K562 (cell line): Measurements from ENCODE around the gene ZNF487. TPM values are rescaled to one million over a fixed set of nuclear protein-coding genes. Genes with fewer than 3 reads are reported as not detected.

ENCODE experiments used
- ARID1B ChIP-seq: fragments of 450-650 bp; IDR thresholded peaks from 2 replicates; pipeline ENCODE4 v1.6.1; 2016; ENCODE audit warnings: antibody characterized with exemption, mild to moderate bottlenecking, inconsistent platforms
- BMI1 ChIP-seq: fragments of 150-350 bp; IDR thresholded peaks from 2 replicates; pipeline ENCODE4 v1.6.1; 2014; ENCODE audit warnings: low read length
- CBX1 ChIP-seq: sonication (generic); IDR thresholded peaks from 2 replicates; pipeline ENCODE4 v1.6.1; 2016; ENCODE audit warnings: antibody characterized with exemption, low read depth, mild to moderate bottlenecking
- FOS ChIP-seq: IDR thresholded peaks from 3 replicates; pipeline ENCODE4 v1.6.1; 2011; ENCODE audit not compliant: insufficient read length; ENCODE audit errors: extremely low read depth
- HMGN3 ChIP-seq: IDR thresholded peaks from 2 replicates; pipeline ENCODE4 v1.6.1; 2011; ENCODE audit warnings: borderline replicate concordance, low read depth, mild to moderate bottlenecking, mixed read lengths, low read length; ENCODE audit not compliant: insufficient read length; ENCODE audit errors: extremely low read depth
- ILF3 ChIP-seq: fragments of 450-650 bp; IDR thresholded peaks from 2 replicates; pipeline ENCODE4 v1.6.1; 2018; ENCODE audit warnings: antibody characterized with exemption, mild to moderate bottlenecking, moderate library complexity, borderline replicate concordance
- ILK ChIP-seq: fragments of 450-650 bp; IDR thresholded peaks from 2 replicates; pipeline ENCODE4 v1.6.1; 2016; ENCODE audit warnings: missing genetic modification characterization, low read depth, mild to moderate bottlenecking, missing compliant biosample characterization, moderate library complexity, borderline replicate concordance
- NFXL1 ChIP-seq: fragments of 450-650 bp; formaldehyde crosslinking; IDR thresholded peaks from 2 replicates; pipeline ENCODE4 v1.4.0; 2021; ENCODE audit warnings: mild to moderate bottlenecking
- SMARCE1 ChIP-seq: fragments of 450-650 bp; IDR thresholded peaks from 2 replicates; pipeline ENCODE4 v1.7.1; 2016; ENCODE audit warnings: mild to moderate bottlenecking
- SP1 ChIP-seq: sonication (generic); formaldehyde crosslinking; IDR thresholded peaks from 2 replicates; pipeline ENCODE4 v1.8.1; 2022; ENCODE audit warnings: mild to moderate bottlenecking, missing genetic modification reagents
- WHSC1 ChIP-seq: IDR thresholded peaks from one replicate; pipeline ENCODE4 v1.6.1; 2012; ENCODE audit warnings: low read length, control low read depth, inconsistent platforms
- ZBTB1 ChIP-seq: sonication (generic); formaldehyde crosslinking; IDR thresholded peaks from 2 replicates; pipeline ENCODE4 v1.8.1; 2023; ENCODE audit warnings: missing genetic modification reagents, low read depth, mild to moderate bottlenecking, borderline replicate concordance
- ZKSCAN3 ChIP-seq: fragments of 250-450 bp; sonication (Bioruptor Pico); IDR thresholded peaks from 2 replicates; pipeline ENCODE4 v1.4.0; 2020
- ZNF165 ChIP-seq: fragments of 250-450 bp; sonication (Bioruptor Pico); IDR thresholded peaks from 2 replicates; pipeline ENCODE4 v1.4.0; 2020; ENCODE audit warnings: borderline replicate concordance
- ZNF224 ChIP-seq: sonication (generic); formaldehyde crosslinking; IDR thresholded peaks from 2 replicates; pipeline ENCODE4 v1.8.0; 2022; ENCODE audit warnings: mild to moderate bottlenecking, missing genetic modification reagents
- ZNF232 ChIP-seq: sonication (generic); formaldehyde crosslinking; IDR thresholded peaks from 2 replicates; pipeline ENCODE4 v1.8.0; 2022; ENCODE audit warnings: mild to moderate bottlenecking, missing genetic modification reagents
- ZNF444 ChIP-seq: fragments of 250-450 bp; sonication (Bioruptor Pico); IDR thresholded peaks from 2 replicates; pipeline ENCODE4 v1.4.0; 2020; ENCODE audit warnings: mild to moderate bottlenecking, moderate library complexity
- ZNF644 ChIP-seq: fragments of 200-800 bp; sonication (Bioruptor generic); IDR thresholded peaks from 2 replicates; pipeline ENCODE4 v1.6.1; 2016; ENCODE audit warnings: low read depth, missing genetic modification characterization, missing compliant biosample characterization
- ZNF668 ChIP-seq: fragments of 250-450 bp; sonication (Bioruptor Pico); IDR thresholded peaks from 2 replicates; pipeline ENCODE4 v1.8.0; 2022; ENCODE audit warnings: mild to moderate bottlenecking, inconsistent platforms
- polyA plus RNA-seq, 8 experiments: library from polyadenylated mRNA; depleted of rRNA in 4 of 8; stranded (reverse) in 5 of 8; unstranded in 3 of 8; fragments of >200 nt; fragmentation: Nextera tagmentation in 2 of 8; fragmentation: Illumina TruSeq in 1 of 8; extraction: Ambion mirVana in 2 of 8; extraction: Trizol in 1 of 8; gene quantifications; 2 replicates each; pipeline versions ENCODE4 v1.2.1 to v1.2.3, GENCODE V29; 2011 to 2014; ENCODE audit warnings: inconsistent platforms in 1 of 8, missing spikeins in 1 of 8
- total RNA-seq, 7 experiments: library from RNA; depleted of rRNA in 6 of 7; stranded (reverse); fragments of >200 nt in 6 of 7; fragmentation: Illumina TruSeq in 2 of 7; extraction: Trizol in 2 of 7; gene quantifications; 2 replicates each; pipeline versions ENCODE4 v1.2.1 to v1.2.3, GENCODE V29; 2011 to 2021; ENCODE audit warnings: low replicate concordance in 1 of 7
- TF ChIP-seq, protein P1 (sequence below), 2 experiments: IDR thresholded peaks in 1 of 2; conservative IDR thresholded peaks in 1 of 2; 2 replicates each; pipeline ENCODE4 v1.6.1; 2016; ENCODE audit warnings: low read depth in 2 of 2, mild to moderate bottlenecking in 1 of 2, missing compliant biosample characterization in 1 of 2, missing genetic modification characterization in 1 of 2, moderate library complexity in 1 of 2
- TF ChIP-seq, protein P2 (sequence below): sonication (generic); formaldehyde crosslinking; IDR thresholded peaks from 2 replicates; pipeline ENCODE4 v1.4.0; 2020; ENCODE audit warnings: mild to moderate bottlenecking, missing genetic modification reagents
- TF ChIP-seq, protein P3 (sequence below): fragments of 450-650 bp; IDR thresholded peaks from one replicate; pipeline ENCODE4 v1.6.1; 2018; ENCODE audit warnings: mild to moderate bottlenecking, moderate library complexity; ENCODE audit not compliant: partially characterized antibody

The ZNF487 gene
- total and polyA plus RNA-seq, 9 of the 15 experiments (the other 6 are each of a cell fraction or from before 2014, with no cell fraction given): 1.9 to 6.5 (median 4.2) TPM

DNA sequence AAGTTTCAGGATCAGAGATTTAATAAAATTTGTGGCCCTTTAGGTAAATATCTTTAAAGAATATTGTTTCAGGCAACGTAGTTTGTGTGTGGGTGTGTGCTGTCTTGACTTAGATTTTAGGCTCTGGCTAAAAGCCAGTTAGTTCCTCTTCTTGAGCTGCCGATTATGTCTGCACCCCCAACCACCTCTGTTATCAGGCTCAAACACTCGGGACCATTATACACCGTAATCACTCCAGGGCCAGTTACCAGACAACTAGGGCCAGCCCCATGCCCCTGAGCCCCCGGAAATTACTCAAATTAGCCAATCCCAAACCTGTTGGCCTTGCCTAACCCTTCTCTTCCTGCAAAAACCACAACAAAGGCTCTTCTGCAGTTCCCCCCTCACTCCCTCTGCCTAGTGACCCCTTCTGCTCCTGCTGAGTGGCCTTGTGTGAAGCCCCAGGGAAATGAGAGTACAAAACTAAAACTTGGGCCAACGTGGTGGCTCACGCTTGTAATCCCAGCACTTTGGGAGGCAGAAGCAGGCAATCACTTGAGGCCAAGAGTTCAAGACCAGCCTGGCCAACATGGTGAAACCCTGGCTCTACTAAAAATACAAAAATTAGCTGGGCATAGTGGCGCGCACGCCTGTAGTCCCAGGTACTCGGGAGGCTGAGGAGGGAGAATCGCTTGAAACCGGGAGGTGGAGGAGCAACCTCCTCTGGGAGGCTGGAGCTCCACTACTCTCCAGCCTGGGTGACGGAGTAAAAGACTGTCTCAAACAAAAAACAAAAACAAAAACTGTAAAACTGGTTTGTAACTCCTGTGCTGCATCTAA lies 18.8 kb upstream of the ZNF487 start (continued):
- TF ChIP-seq ARID1B (peak; percentile 100), FOS (no peak), ZBTB1 (CRISPR knock-in tag) (no peak), NFXL1 (CRISPR knock-in tag) (peak; percentile 90), CBX1 (peak; percentile 90), BMI1 (no peak), ZNF644 (tag) (peak; percentile 97), SP1 (CRISPR knock-in tag) (peak; percentile 61), ILK (tag) (no peak), ZNF165 (CRISPR knock-in tag) (peak; percentile 96), SMARCE1 (peak; percentile 100), ZNF232 (no peak), ZNF224 (CRISPR knock-in tag) (no peak), ILF3 (no peak; the same call in 1 of the 2 replicates), ZNF668 (CRISPR knock-in tag) (peak; percentile 72), HMGN3 (peak; percentile 99), ZNF444 (CRISPR knock-in tag) (peak; percentile 67; the same call in 1 of the 2 replicates), WHSC1 (no peak), ZKSCAN3 (CRISPR knock-in tag) (0 out of 2 replicates have a peak, but pooled peaks have one; percentile 52)
- TF ChIP-seq, protein P1, sequence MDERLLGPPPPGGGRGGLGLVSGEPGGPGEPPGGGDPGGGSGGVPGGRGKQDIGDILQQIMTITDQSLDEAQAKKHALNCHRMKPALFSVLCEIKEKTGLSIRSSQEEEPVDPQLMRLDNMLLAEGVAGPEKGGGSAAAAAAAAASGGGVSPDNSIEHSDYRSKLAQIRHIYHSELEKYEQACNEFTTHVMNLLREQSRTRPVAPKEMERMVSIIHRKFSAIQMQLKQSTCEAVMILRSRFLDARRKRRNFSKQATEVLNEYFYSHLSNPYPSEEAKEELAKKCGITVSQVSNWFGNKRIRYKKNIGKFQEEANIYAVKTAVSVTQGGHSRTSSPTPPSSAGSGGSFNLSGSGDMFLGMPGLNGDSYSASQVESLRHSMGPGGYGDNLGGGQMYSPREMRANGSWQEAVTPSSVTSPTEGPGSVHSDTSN (CRISPR knock-in tag; IDR thresholded peaks at IDR 0.05; ENCODE audit: low read depth): no peak
- TF ChIP-seq, protein P1 (tag; conservative IDR thresholded peaks at IDR 0.05; ENCODE audit: low read depth): peak; percentile 89
- TF ChIP-seq, protein P2, sequence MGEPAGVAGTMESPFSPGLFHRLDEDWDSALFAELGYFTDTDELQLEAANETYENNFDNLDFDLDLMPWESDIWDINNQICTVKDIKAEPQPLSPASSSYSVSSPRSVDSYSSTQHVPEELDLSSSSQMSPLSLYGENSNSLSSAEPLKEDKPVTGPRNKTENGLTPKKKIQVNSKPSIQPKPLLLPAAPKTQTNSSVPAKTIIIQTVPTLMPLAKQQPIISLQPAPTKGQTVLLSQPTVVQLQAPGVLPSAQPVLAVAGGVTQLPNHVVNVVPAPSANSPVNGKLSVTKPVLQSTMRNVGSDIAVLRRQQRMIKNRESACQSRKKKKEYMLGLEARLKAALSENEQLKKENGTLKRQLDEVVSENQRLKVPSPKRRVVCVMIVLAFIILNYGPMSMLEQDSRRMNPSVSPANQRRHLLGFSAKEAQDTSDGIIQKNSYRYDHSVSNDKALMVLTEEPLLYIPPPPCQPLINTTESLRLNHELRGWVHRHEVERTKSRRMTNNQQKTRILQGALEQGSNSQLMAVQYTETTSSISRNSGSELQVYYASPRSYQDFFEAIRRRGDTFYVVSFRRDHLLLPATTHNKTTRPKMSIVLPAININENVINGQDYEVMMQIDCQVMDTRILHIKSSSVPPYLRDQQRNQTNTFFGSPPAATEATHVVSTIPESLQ (CRISPR knock-in tag): no peak
- TF ChIP-seq, protein P3, sequence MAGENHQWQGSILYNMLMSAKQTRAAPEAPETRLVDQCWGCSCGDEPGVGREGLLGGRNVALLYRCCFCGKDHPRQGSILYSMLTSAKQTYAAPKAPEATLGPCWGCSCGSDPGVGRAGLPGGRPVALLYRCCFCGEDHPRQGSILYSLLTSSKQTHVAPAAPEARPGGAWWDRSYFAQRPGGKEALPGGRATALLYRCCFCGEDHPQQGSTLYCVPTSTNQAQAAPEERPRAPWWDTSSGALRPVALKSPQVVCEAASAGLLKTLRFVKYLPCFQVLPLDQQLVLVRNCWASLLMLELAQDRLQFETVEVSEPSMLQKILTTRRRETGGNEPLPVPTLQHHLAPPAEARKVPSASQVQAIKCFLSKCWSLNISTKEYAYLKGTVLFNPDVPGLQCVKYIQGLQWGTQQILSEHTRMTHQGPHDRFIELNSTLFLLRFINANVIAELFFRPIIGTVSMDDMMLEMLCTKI: no peak
